GM23248 (cell line): Measurements from ENCODE around the gene SCLT1. TPM values are rescaled to one million over a fixed set of nuclear protein-coding genes. Genes with fewer than 3 reads are reported as not detected.

Source experiments
- DNase-seq: peaks from one replicate; pipeline ENCODE4 v3.0.0-alpha.2; 2015
- H2AFZ ChIP-seq: fragments of 200-600 bp; sonication (generic); 2 replicates; pipeline ENCODE4 v1.6.1; 2016; ENCODE audit warnings: antibody characterized with exemption
- H3F3A ChIP-seq: fragments of 200-600 bp; sonication (generic); 2 replicates; pipeline ENCODE4 v1.6.1; 2016; ENCODE audit warnings: mild to moderate bottlenecking, antibody characterized with exemption, mixed run types; ENCODE audit not compliant: insufficient read depth
- H3K27ac ChIP-seq: fragments of 200-600 bp; sonication (generic); 2 replicates; pipeline ENCODE4 v1.5.1; 2016; ENCODE audit warnings: mild to moderate bottlenecking
- H3K27me3 ChIP-seq: fragments of 200-600 bp; sonication (generic); replicated peaks from 2 replicates; pipeline ENCODE4 v1.6.1; 2016; ENCODE audit warnings: mild to moderate bottlenecking; ENCODE audit not compliant: insufficient read depth
- H3K36me3 ChIP-seq: fragments of 200-600 bp; sonication (generic); 2 replicates; pipeline ENCODE4 v1.6.1; 2016; ENCODE audit warnings: low read depth, mild to moderate bottlenecking
- H3K4me1 ChIP-seq: fragments of 200-600 bp; sonication (generic); 2 replicates; pipeline ENCODE4 v1.6.1; 2016; ENCODE audit warnings: mild to moderate bottlenecking; ENCODE audit not compliant: insufficient read depth
- H3K4me2 ChIP-seq: fragments of 200-600 bp; sonication (generic); one replicate; pipeline ENCODE4 v1.6.1; 2016; ENCODE audit warnings: mild to moderate bottlenecking; ENCODE audit not compliant: unreplicated experiment
- H3K4me3 ChIP-seq: fragments of 200-600 bp; sonication (generic); 2 replicates; pipeline ENCODE4 v1.5.1; 2016; ENCODE audit warnings: mild to moderate bottlenecking
- H3K79me2 ChIP-seq: fragments of 200-600 bp; sonication (generic); 2 replicates; pipeline ENCODE4 v1.6.1; 2016; ENCODE audit warnings: mild to moderate bottlenecking; ENCODE audit not compliant: insufficient read depth
- H3K9ac ChIP-seq: fragments of 200-600 bp; sonication (generic); 2 replicates; pipeline ENCODE4 v1.6.1; 2016; ENCODE audit warnings: mild to moderate bottlenecking
- H3K9me2 ChIP-seq: fragments of 200-600 bp; sonication (generic); 2 replicates; pipeline ENCODE4 v1.6.1; 2016; ENCODE audit warnings: mixed run types, mild to moderate bottlenecking, moderate library complexity; ENCODE audit not compliant: insufficient read depth
- H3K9me3 ChIP-seq: fragments of 200-600 bp; sonication (generic); one replicate; pipeline ENCODE4 v1.6.1; 2017; ENCODE audit warnings: low read depth
- H4K20me1 ChIP-seq: fragments of 200-600 bp; sonication (generic); 2 replicates; pipeline ENCODE4 v1.6.0; 2016; ENCODE audit not compliant: insufficient read depth
- EZH2 ChIP-seq: fragments of 200-600 bp; sonication (generic); IDR thresholded peaks from 2 replicates; pipeline ENCODE4 v1.6.1; 2018; ENCODE audit warnings: antibody characterized with exemption, mild to moderate bottlenecking; ENCODE audit not compliant: insufficient read depth, poor library complexity, severe bottlenecking
- EZH2phosphoT487 ChIP-seq: fragments of 200-600 bp; sonication (generic); IDR thresholded peaks from 2 replicates; pipeline ENCODE4 v1.6.1; 2018; ENCODE audit warnings: antibody characterized with exemption, moderate library complexity, mild to moderate bottlenecking, low read depth; ENCODE audit not compliant: insufficient read depth
- WGBS, 2 experiments: methylation state at CpG; one replicate each; pipeline ENCODE4 v1.1.6; 2015 to 2017; ENCODE audit warnings: low lambda C conversion rate in 2 of 2, low coverage in 1 of 2; ENCODE audit errors: missing lambda C conversion rate in 2 of 2; 5-methylcytosine and 5-hydroxymethylcytosine counted together
- in situ Hi-C: fragments of 300-500 bp; cut with MboI; formaldehyde crosslinking; loops from 2 replicates; pipeline ENCODE4 v1.15.0; 2020
- polyA plus RNA-seq: library from polyadenylated mRNA; unstranded; fragments of >200 nt; fragmentation: Nextera tagmentation; extraction: Ambion mirVana; gene quantifications from 2 replicates; pipeline ENCODE4 v1.2.1, GENCODE V29; 2016
- total RNA-seq: library from RNA; depleted of rRNA; stranded (reverse); fragments of >200 nt; shearing (Covaris generic); gene quantifications from 2 replicates; pipeline ENCODE4 v1.2.3, GENCODE V29; 2014

SCLT1 gene
- total and polyA plus RNA-seq, 2 experiments from 2014 or later: 7.3 to 9.0 TPM

DNA sequence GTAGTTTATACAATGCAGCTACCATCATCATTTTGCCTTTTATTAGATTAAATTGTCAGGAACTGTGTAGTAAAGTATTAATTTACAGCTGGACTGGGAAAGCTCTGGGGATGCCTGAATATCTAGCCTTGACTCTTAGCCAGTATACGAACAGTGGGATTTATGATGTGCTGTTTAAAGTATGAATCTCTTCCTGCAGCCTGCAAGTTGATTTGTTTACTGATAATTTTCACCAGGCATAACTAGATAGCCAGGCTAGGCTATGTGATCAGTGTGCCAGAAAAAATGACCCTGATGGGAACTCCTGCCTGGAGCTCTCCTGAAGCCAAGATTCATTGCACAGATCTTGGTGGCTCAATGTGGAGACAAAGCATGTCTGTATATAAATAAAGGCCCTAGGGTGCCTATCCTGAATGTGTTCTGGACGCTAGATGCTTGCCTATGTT lies 119.2 kb downstream of the SCLT1 start:
- H2AFZ ChIP-seq: no peak overlapping the region
- H3K36me3 ChIP-seq: no peaks in the 10 kb centered on the region
- no peak for DNase-seq
- TF ChIP-seq EZH2 (no peak), EZH2phosphoT487 (no peak)
- peaks cover 5% of the 10 kb centered on the region; the same call in 1 of the 2 replicates for H3K9me2 ChIP-seq
- H3F3A ChIP-seq: no peaks in the 10 kb centered on the region
- WGBS, 2 experiments: 69 to 73% methylated on average over 2 of the region's 2 CpGs
- no peak overlapping the region for H3K4me2 ChIP-seq
- H3K4me3 ChIP-seq: no peak overlapping the region
- H3K27ac ChIP-seq: no peak overlapping the region
- H4K20me1 ChIP-seq: no peaks in the 10 kb centered on the region
- in situ Hi-C loops: no loop called here
- no peak overlapping the region for H3K9ac ChIP-seq
- no peaks in the 10 kb centered on the region for H3K79me2 ChIP-seq
- H3K9me3 ChIP-seq: no peaks in the 10 kb centered on the region
- no peaks in the 10 kb centered on the region for H3K27me3 ChIP-seq
- no peaks in the 10 kb centered on the region for H3K4me1 ChIP-seq

DNA sequence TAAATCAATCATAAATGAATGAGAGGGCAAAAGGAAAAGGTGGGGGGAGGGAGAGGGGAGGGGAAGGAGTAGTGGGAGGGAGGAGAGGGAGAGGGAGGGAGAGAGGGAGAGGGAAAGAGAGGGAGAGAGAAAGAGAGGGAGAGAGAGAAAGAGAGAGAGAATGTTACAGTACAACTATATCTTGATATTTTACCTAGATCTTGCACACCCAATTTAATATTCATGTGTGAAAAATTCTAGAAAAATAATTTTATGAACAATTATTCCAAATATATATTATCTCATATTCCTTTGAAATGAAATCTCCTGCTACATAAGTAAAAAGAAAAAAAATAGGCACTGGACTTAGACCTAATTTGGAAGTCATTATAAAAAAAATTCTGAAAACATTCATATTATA lies 120.0 kb downstream of the SCLT1 start:
- H3K27me3 ChIP-seq: no peaks in the 10 kb centered on the region
- no peaks in the 10 kb centered on the region for H4K20me1 ChIP-seq
- no peak for DNase-seq
- H3K9ac ChIP-seq: no peak overlapping the region
- peaks cover 5% of the 10 kb centered on the region; the same call in 1 of the 2 replicates for H3K9me2 ChIP-seq
- no peaks in the 10 kb centered on the region for H3K36me3 ChIP-seq
- in situ Hi-C loops: no loop called here
- H3K4me3 ChIP-seq: no peak overlapping the region
- no peaks in the 10 kb centered on the region for H3K4me1 ChIP-seq
- no peak overlapping the region for H3K27ac ChIP-seq
- H3K9me3 ChIP-seq: no peaks in the 10 kb centered on the region
- no peaks in the 10 kb centered on the region for H3F3A ChIP-seq
- no peak overlapping the region for H2AFZ ChIP-seq
- no peak overlapping the region for H3K4me2 ChIP-seq
- TF ChIP-seq EZH2phosphoT487 (no peak), EZH2 (no peak)
- no peaks in the 10 kb centered on the region for H3K79me2 ChIP-seq

DNA sequence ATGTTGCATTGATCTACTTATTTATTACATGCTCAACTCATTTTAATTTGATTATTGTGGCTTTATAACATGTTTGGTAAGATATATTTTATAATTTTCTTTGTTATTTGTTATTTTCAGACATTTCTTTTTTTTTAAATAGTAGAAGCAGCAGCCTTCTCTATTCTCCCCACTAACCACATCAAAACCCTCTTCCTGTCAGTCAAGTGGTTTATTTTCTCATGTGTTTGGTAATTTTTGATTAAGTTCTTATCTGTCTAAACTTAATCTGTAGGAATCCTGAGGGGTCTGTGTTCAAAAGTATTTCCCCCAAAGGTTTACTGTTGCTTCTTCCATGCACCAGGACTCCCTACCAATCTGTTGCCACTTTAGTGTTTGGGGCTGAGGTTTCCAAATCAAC lies 131.9 kb downstream of the SCLT1 start:
- no peak overlapping the region for H3K27ac ChIP-seq
- 0 out of 2 replicates have a peak, but pooled peaks cover 6% of the 10 kb centered on the region for H3K36me3 ChIP-seq
- H3K9me3 ChIP-seq: no peaks in the 10 kb centered on the region
- H3K4me1 ChIP-seq: no peaks in the 10 kb centered on the region
- in situ Hi-C loops: no loop called here
- H4K20me1 ChIP-seq: no peaks in the 10 kb centered on the region
- H3K4me3 ChIP-seq: no peak overlapping the region
- no peak overlapping the region for H3K4me2 ChIP-seq
- TF ChIP-seq EZH2phosphoT487 (no peak), EZH2 (no peak)
- H3K9me2 ChIP-seq: no peaks in the 10 kb centered on the region
- H3F3A ChIP-seq: no peaks in the 10 kb centered on the region
- H3K79me2 ChIP-seq: no peaks in the 10 kb centered on the region
- no peak overlapping the region for H3K9ac ChIP-seq
- no peaks in the 10 kb centered on the region for H3K27me3 ChIP-seq
- no peak overlapping the region for H2AFZ ChIP-seq
- no peak for DNase-seq

DNA sequence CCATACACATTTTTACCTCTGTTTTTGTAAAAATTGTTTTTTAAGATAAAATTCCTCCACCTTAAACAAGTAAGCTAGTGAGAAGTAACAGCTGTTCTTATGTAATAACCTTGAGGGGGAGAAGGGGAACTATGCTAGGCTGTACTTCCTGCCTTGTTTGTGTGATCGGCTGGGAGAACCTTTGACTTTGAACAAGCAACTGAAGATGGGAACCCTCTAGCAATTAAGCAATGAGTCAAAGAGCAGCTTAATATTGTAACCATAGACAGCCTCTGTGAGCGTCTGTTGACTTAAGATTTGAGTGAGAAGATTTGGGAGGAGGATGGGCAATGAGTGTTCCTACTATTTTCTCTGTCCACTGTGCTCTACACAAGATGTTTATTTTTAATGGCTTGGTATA lies 135.1 kb downstream of the SCLT1 start:
- H3K4me2 ChIP-seq: no peak overlapping the region
- H3K4me3 ChIP-seq: no peak overlapping the region
- no peak overlapping the region for H3K27ac ChIP-seq
- WGBS, 2 experiments: 95 to 98% methylated on average over 2 of the region's 2 CpGs
- no peak overlapping the region for H2AFZ ChIP-seq
- H3K27me3 ChIP-seq: no peaks in the 10 kb centered on the region
- H3K79me2 ChIP-seq: no peaks in the 10 kb centered on the region
- H3K9me3 ChIP-seq: no peaks in the 10 kb centered on the region
- no peaks in the 10 kb centered on the region for H3F3A ChIP-seq
- H3K9me2 ChIP-seq: no peaks in the 10 kb centered on the region
- no peak for DNase-seq
- TF ChIP-seq EZH2 (no peak), EZH2phosphoT487 (no peak)
- H4K20me1 ChIP-seq: no peaks in the 10 kb centered on the region
- H3K36me3 ChIP-seq: 0 out of 2 replicates have a peak, but pooled peaks cover 6% of the 10 kb centered on the region
- in situ Hi-C loops: no loop called here
- H3K4me1 ChIP-seq: no peaks in the 10 kb centered on the region
- no peak overlapping the region for H3K9ac ChIP-seq

DNA sequence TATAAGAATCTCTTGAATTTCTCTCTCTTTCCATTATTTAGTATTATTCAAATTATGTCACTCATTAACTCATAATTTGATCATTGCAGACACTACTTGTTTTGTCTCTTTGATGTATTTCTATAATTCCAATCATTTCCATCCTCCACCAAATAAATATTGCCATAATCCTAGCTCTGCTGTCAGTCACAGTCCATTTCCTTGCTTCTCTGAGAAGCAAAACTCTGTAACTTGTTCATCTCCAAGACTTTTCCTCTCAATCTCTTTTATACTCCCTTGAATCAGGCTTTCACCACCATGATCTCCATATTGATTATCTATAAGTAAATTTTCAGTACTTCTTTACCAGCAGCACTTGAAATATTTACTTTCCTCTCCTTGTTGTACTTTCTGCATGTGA lies 135.9 kb downstream of the SCLT1 start:
- Histone ChIP-seq H3K4me3 (no peak overlapping the region), H3K9ac (no peak overlapping the region), H4K20me1 (no peaks in the 10 kb centered on the region), H3K9me2 (no peaks in the 10 kb centered on the region), H3K36me3 (0 out of 2 replicates have a peak, but pooled peaks cover 6% of the 10 kb centered on the region), H3K9me3 (no peaks in the 10 kb centered on the region), H2AFZ (no peak overlapping the region), H3K27ac (no peak overlapping the region), H3K4me2 (no peak overlapping the region), H3F3A (no peaks in the 10 kb centered on the region), H3K4me1 (no peaks in the 10 kb centered on the region), H3K79me2 (no peaks in the 10 kb centered on the region), H3K27me3 (no peaks in the 10 kb centered on the region)
- no peak for DNase-seq
- in situ Hi-C loops: no loop called here
- no peak for TF ChIP-seq EZH2phosphoT487
- TF ChIP-seq EZH2: no peak
